ENCODE results near the gene SHC4.

GRCh38 chr15:48914717-48915116, 49.0 kb downstream of the SHC4 start:
- TF ChIP-seq CTCF (IDR thresholded peaks at IDR 0.05 in 2 of 3, conservative IDR thresholded peaks at IDR 0.05 in 1 of 3; ENCODE audit: insufficient read depth in 2 of 3, low read depth in 1 of 3, low read length in 3 of 3) (peak in 1 of 3 experiments; percentile 36; a peak in 2 of 6 replicates), TCF3 (CRISPR knock-in tag; IDR thresholded peaks at IDR 0.05) (no peak), MAFG (tag; conservative IDR thresholded peaks at IDR 0.05) (no peak), ZNF224 (CRISPR knock-in tag; IDR thresholded peaks at IDR 0.05) (no peak)

Data from K562 (cell line).